GM19467 (cell line): ENCODE measurements around the gene HAGH.

Experiments used
- ATAC-seq: cut with Tn5 transposase; IDR thresholded peaks from one replicate; pipeline ENCODE4 v1.9.1; 2021; ENCODE audit warnings: mild to moderate bottlenecking, moderate library complexity; ENCODE audit not compliant: unreplicated experiment

Gene HAGH

DNA sequence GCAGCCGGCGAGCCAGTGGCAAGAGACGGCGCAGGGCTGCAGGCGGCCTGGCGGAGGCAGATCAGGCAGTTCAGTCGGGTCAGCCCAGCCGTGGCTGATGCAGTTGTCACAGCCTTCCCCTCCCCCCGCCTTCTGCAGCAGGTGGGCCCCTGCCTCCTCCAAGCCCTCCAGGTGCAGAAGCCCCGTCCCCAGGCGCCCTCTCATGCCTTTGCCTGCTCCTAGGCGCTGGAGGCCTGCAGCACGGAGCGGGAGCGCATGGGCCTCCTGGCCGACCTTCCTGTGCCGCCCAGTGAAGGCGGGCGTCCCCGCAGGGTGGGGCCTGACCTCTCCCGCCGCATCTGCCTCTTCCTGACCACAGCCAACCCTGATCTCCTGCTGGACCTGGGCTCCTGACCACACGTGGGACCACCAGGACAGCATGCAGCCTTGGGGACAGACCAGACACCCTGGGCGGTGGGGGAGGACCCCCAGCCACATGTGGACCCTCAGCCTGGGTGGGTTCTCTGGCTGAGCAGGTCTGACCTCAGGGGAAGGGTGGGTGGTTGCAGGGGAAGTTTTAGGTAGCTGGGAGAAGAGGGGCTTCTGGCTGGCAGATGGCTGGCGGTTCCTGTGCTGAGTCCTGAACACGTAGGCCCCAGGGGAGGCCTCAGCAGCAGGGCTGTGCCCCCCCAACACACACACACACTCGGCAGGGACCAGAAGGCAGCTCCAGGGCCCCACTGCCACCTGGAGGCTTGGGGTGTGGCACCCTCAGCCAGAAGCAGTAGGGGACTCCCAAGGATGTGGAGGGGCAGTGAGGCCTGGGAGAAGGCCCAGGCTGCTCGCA lies 50.6 kb downstream of the HAGH start:
- ATAC-seq = no peak

DNA sequence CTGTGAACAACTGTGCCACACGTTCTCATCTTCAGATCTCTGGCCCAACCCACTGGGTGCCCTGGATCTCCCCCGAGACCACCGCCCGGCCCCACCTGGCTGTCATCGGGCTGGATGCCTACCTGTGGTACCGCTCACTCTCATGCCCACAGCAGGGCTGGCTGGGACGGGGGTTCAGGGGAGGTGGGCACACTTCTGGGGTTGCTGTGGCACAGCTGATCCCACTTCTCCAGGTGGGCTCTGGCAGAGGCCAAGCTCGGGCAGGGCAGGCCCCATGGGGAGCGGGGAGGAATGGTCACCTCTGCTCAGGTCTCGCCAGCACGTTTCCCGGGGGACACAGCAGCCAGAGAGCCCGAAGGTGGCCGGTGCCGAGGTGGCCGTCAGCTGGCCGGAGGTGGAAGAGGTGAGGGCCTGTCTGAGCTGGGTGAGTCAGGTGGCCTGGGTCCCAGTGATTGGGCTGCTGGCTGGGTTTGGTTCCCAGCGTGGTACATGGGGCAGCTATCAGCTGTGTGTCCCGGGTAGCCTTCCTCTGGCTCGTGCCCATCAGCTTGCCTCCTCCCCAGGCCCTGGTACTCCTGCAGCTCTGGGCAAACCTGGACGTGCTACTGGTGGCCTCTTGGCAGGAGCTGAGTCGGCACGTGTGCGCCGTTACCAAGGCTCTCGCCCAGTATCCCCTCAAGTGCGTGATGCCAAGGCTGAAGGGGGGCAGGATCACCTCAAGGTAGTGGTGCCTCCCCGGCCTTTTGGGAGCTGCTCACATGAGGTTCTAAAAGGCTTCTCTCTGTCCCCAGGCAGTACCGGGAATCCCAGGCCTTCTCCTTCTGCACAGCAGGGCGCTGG lies 51.4 kb downstream of the HAGH start:
- no peak for ATAC-seq

DNA sequence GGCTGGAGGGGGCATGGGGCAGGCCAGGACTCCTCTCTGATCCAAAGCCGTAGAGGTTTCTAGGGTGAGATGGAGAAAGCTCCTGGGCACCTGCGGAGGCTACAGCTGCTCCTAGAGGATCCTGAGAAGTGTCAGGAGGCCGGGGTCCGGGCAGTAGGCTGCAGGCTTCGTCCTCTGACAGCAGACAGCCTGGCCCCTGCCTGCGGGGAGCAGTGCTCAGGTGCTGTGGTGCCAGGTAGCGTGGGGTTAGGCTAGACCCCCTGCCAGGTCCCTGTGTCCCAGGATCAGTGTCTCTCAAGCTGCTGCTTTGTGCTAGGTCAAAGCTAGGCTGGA lies 52.2 kb downstream of the HAGH start:
- no peak for ATAC-seq

DNA sequence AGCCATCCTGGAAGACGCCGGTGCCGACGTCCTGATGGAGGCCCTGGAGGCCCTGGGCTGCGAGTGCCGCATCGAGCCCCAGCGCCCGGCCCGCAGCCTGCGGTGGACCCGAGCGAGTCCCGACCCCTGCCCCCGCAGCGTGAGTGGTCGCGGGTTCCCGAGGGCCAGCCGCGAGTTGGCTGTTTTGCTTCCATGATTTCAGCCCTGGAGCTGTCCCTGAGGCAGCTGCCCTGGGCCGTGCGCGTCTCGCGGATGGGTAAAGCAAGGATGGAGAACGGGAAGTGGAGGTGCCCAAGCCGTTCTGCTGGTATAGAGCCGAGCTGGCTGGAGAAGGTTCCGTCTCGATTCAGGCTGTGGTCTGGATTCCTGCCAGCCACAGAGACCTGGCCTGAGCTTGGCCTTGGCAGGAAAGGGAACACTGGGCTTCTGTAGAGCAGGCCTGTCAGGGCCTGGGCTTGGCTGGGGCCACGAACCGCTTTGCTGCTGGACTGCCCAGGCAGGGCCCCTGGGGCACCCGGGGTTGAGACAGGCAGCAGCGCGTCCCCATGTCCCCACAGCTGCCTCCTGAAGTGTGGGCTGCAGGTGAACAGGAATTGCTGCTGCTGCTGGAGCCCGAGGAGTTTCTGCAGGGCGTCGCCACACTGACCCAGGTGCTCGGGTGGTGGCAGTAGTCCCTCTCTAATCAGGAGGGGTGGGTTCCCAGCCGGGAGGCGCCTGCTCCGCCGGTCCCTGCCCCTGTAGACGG lies 52.8 kb downstream of the HAGH start:
- no peak for ATAC-seq

DNA sequence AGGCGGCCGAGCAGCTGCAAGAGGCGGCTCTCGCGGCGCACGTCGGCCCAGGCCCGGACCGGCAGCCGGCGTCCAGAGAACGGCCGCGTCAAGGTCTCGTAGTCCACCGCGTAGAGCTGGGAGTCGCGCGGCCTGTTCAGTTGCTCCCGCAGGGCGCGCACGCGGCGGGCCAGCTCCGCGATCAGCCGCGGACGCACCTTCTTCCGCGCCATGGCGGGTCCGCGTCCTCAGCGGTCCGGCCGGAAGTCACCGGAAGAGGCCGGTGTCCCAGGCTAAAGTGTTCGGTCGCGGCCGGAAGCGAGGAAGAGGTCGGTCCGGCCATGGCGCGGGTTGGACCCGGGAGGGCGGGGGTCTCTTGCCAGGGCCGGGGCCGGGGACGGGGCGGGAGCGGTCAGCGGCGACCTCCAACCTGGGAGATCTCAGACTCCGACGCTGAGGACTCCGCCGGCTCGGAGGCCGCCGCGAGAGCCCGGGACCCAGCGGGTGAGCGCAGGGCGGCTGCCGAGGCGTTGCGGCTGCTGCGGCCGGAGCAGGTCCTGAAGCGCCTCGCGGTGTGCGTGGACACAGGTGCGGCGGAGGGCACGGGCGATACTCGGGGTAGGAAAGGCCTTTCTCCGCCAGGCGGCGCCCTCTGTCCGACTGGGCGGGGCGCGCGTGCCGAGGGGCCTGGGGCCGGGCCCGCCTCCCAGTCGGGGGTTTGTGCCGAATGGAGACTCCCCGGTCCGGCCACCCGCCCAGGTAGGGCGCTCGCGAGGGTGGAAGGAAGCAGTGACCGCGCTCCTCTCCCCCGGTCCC lies 53.5 kb downstream of the HAGH start, which contains the start of gene MRPS34:
Gene MRPS34, minus strand, starts transcription at position 227 of the 795 bp plus-strand sequence. Its CDS starts 15 bp downstream, at position 212.
- peak; percentile 44 for ATAC-seq

DNA sequence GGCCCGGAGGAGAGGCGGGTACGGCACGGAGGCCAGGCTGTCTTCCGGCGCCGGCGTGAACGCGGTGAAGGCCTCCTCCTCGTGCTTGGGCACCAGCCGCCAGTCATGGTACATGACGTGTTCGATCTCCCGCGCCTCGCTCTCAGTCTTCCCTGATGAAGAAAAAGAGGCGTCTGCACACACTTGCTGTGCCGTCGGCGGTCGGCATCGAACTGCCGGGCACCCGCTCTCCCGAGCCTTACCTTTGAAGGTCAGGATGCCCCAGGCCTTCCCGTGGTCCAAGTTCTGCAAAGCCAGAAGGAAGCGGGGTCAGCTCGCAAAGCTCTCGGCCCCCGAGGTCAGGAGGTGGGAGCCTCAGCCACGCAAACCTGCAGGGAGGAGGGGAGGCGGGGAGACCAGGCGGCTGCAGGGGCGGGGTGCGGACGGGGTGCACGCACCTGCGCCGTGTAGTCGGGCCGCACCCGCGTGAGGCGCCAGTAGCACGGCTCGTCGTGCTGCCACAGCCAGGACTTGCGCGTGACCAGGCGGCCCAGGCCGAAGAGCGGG lies 54.2 kb downstream of the HAGH start, which contains the start of gene EME2:
Gene EME2, plus strand, starts transcription at position 449 of the 546 bp plus-strand sequence. CDS start 418 bp downstream, outside the sequence.
- peak; percentile 18 for ATAC-seq

DNA sequence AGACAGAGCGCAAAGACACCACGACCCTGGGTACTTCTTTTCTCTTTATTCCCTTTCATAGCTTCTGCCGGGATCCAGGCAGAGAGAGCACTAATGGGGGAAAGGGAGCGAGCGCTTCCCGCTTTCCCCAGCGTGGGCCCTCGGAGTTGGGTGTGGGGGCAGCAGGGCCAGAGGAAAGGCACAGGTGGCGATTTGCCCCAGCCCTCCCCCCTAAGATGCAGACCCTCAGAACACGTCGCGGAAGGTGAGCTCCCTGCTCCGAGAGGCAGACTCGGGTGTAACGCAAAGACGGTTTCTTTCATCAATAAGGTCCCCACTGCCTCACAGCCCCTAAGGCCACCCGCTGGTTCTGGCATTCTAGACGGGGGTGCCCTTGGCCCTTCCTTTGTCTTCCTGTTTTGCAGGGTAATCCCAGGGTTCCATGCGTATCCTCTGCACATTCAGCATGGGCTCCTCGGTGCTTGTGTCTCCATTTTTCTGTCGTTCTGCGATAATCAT lies 54.7 kb downstream of the HAGH start:
- ATAC-seq = no peak

DNA sequence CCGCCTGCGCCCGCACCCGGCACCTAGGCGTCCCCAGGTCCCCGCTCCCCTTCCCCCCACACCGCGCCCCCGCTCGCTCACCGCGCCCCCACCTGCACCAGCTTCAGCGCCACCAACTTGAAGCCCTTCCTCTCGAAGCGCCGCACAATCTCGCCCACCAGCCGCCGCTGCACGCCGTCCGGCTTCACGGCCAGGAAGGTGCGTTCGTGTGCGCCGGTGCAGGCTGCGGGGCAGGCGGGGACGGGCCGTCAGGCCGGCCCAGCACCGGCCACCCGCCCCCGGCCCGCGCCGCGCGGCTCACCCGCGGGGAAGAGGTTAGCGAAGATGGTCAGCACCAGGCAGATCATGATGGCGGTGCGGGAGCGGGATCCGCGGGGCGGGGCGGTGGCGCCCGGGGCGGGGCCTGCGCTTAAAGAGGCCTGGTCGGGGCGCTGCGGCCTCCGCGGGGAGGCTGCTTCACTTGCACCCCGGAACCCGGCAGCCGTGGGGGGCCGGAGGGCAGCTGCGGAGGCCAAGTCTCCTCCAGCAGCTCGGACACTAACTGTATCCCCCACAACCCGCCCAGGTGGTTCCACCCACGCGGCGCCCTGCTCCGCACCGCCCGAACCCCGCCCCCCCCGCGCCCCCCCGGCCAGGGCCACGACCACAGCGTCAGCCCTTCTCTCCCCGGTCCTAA lies 55.3 kb downstream of the HAGH start, which contains the start of gene NME3:
Gene NME3, minus strand, starts transcription at position 356 of the 676 bp plus-strand sequence. Its CDS starts 9 bp downstream, at position 347.
- no peak for ATAC-seq

DNA sequence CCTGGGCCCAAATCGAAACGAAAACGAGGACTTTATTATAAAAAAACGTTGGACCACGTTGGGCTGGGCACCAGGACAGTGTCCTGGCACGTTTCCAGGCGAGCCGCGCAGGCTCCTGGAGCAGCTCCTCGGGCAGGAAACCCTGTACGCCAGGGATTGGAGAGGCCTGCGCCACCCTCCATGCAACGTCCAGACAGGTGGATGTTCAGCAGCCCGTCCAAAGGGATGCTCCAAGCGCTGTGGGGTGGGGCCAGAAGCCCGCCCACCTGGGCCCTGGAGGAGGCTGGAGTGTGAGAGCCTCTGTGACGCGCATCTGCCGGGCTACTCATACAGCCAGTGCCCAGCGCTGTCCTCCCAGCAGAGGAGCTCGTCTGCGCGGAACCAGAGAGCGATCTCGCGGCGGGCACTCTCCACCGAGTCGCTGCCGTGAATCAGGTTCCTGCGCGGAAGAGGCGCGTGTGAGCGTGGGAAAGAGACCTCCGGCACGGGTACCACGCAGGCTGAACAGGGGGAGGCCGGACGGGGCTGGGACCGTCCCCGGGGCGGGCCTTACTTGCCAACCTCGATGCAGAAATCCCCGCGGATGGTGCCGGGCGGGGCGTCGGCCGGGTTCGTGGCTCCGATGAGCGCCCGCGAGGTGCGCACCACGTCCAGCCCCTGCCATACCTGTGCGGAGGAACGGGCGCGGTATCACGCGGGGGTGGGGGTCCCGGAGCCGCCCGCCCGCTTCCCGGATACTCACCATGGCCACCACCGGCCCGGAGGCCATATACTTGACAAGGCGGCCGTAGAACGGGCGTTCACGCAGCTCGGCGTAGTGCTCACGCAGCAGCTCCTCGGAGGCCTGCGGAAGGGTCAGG lies 56.1 kb downstream of the HAGH start:
- ATAC-seq = no peak

DNA sequence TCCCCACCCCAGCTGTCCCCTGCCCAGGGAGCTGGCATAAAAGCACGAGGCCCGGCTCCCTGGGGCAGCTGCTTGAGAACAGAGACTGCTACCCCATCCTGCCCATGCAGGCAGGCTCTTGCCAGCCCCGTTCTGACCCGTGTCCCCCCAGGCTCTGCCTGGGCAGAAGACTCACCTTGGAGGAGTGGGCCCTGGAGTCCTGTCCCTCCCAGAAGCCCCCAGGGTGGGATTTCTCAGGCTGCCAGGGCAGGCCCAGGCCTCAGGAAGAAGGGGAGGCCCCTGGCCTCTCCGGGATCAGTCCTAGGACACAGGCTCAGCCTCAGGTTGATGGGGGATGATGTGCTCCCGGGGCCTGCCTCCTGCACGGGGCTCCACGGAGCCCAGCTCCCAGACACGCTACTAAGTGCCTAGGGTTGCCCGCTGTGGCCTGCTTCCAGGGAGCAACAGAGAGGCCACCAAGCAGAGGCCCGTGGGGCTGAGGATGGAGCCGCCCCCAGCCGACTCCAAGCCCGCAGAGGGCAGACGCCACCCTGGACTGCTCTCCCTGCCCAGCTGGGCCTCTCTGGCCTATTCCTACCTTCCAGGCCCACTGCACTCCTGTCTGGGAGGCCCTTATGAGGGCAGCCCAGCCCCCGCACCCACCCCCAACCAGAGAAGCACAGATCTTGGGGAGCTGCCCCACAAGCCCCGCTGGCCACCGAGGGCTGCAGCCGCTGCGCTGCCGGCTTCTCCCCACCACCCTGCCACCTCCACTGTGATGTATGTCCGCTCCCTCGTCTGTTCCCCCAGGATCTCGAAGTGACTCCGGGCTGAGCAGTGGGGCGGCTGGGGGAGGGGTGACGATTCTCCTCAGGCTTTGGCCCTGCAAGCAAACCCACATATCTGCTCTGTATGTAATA lies 57.0 kb downstream of the HAGH start:
- ATAC-seq = no peak

DNA sequence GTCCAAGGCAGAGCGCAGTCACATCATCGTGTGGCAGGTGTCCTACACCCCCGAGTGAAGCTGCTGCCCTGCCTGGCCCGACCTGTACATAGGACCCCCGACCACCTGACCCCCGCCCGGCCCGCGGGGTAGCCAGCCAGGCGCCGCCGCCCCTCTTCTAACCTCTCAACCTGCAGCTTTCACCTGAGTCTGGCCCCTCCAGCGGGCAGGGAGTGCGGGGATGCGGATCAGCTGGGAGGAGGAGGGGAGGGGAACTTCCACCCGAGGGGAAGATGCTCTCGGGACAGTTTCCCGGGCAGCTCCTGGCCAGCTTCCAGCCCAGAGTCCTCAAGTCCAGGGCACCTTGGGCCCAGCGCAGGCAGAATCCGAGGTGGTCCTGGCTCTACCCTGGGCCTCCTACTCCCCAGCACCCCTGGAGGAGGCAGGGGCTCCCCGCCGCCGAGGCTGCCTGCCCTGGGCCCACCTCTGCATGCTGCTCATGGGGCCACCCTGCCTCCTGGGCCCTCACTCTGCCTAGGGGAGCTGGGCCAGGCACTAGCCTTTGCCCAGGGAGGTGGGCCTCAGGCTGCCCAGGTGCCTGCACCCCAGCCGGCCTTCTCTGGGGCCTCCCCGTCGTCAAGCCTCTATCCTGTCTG lies 57.7 kb downstream of the HAGH start:
- no peak for ATAC-seq

DNA sequence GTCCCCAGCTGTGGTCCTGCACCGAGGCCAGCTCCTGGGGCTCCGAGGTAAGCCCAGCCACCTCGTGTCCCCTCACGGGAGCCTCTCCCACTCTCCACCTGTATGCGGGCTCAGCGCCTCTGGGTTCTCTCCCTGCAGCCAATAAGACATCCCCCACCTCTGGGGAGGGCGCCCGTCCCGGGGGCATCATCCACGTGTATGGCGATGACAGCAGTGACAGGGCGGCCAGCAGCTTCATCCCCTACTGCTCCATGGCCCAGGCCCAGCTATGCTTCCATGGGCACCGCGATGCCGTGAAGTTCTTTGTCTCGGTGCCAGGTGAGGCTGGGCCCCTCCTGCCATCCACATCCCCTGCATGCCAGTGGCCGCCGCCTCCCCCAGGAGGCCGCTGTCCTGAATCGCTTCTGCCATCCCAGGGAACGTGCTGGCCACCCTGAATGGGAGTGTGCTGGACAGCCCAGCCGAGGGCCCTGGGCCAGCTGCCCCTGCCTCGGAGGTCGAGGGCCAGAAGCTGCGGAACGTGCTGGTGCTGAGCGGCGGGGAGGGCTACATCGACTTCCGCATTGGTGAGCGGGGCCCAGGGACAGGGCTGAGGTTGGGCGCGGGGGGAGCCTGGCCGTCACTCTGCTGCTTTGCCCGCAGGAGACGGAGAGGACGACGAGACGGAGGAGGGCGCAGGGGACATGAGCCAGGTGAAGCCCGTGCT lies 58.4 kb downstream of the HAGH start:
- no peak for ATAC-seq

DNA sequence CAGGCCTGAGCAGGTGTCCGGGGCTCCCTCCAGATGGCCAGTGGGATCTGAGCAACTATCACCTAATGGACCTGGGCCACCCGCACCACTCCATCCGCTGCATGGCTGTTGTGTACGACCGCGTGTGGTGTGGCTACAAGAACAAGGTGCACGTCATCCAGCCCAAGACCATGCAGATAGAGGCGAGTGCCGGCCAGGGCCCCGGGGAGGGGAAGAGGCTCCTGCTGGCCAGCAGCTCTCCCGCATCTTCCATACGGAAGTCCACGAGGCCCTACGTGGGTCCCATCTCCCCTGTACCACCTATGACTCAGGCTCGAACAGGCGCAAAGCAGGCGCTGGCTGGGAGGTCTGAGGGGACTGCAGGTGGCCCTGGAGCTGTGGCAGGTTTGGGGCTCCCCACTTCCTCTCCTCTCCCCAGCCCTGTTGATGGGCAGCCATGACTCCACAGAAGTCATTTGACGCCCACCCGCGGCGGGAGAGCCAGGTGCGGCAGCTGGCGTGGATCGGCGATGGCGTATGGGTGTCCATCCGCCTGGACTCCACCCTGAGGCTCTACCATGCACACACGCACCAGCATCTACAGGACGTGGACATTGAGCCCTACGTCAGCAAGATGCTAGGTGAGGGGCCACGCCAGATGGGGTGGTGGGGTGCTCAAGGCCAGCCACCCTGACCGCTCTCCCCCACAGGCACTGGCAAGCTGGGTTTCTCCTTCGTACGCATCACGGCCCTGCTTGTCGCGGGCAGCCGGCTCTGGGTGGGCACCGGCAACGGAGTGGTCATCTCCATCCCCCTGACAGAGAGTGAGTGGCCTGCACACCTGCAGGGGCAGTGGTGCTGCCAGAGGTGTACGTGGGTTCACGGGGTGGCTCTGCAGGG lies 59.3 kb downstream of the HAGH start:
- ATAC-seq = no peak

DNA sequence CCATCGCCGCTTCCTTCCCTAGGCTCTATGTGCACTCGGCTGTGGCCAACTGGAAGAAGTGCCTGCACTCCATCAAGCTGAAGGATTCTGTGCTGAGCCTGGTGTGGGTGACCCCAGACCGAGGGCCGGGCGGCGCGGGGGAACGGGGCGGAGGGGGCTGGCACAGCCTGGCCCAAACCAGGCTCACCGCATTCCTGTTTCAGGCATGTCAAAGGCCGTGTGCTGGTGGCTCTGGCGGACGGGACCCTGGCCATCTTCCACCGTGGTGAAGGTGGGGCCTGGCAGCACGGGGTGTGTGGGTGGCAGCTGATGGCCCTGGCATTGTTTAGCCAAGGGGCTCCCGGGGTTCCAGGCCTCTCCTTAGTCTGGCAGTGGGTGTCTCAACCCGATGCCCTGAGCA lies 59.9 kb downstream of the HAGH start:
- no peak for ATAC-seq

DNA sequence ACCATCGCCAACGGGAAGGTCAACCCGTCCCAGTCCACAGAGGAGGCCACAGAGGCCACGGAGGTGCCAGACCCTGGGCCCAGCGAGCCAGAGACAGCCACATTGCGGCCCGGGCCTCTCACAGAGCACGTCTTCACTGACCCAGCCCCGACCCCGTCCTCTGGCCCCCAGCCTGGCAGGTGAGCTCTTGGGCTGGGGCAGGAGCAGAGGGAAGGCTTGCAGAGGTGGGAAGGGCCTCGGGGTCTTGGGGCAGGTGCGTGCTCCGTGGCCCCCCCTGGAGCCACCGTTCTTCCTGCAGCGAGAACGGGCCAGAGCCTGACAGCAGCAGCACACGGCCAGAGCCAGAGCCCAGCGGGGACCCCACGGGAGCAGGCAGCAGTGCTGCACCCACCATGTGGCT lies 60.4 kb downstream of the HAGH start:
- ATAC-seq = no peak
